Mammary epithelial cell (primary cell): ENCODE results near the gene TRMT1.

Source experiments
- EZH2 ChIP-seq: IDR thresholded peaks from 2 replicates; pipeline ENCODE4 v1.6.1; 2012; ENCODE audit warnings: low read length, inconsistent platforms, borderline replicate concordance
- TF ChIP-seq, protein P1 (sequence below), 2 donors: IDR thresholded peaks in 1 of 2; conservative IDR thresholded peaks in 1 of 2; 2 replicates each; pipeline ENCODE4 v1.5.1; 2011 to 2012; ENCODE audit warnings: inconsistent platforms in 2 of 2, low read length in 2 of 2, mild to moderate bottlenecking in 2 of 2, control low read depth in 1 of 2, low read depth in 1 of 2; ENCODE audit not compliant: insufficient read depth in 1 of 2; ENCODE audit errors: extremely low read depth in 1 of 2

DNA sequence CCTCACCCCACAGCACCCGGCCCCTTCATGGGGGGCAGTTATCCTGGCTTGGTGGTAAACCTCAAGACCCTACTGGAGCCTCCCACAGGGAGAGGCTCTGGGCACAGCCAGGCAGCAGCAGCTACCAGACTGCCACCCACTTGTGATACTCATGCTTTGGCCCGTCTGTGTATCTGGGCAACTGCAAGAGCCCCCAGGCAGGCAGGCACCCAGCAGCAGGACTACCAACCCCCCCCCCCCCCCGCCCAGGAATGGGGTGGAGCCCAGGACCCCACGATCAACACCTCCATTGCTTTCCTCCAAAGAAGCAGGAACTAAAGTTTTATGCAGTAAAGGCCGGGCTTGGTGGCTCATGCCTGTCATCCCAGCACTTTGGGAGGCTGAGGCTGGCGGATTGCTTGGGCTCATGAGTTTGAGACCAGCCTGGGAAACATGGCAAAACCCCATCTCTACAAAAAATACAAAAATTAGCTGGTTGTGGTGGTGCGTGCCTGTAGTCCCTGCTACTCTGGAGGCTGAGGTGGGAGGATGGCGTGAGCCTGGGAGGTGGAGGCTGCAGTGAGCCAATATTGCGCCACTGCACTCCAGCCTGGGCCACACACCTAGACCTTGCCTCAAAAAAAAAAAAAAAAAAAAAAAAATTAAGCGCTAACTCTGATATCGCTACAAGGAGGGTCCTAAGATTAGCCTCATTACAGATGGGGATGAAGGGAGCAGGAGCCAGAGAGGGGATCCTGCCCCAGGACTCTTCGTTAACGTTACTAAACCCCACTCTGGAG is 12.8 kb downstream of the TRMT1 start:
- no peak for TF ChIP-seq EZH2
- TF ChIP-seq, protein P1, sequence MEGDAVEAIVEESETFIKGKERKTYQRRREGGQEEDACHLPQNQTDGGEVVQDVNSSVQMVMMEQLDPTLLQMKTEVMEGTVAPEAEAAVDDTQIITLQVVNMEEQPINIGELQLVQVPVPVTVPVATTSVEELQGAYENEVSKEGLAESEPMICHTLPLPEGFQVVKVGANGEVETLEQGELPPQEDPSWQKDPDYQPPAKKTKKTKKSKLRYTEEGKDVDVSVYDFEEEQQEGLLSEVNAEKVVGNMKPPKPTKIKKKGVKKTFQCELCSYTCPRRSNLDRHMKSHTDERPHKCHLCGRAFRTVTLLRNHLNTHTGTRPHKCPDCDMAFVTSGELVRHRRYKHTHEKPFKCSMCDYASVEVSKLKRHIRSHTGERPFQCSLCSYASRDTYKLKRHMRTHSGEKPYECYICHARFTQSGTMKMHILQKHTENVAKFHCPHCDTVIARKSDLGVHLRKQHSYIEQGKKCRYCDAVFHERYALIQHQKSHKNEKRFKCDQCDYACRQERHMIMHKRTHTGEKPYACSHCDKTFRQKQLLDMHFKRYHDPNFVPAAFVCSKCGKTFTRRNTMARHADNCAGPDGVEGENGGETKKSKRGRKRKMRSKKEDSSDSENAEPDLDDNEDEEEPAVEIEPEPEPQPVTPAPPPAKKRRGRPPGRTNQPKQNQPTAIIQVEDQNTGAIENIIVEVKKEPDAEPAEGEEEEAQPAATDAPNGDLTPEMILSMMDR (conservative IDR thresholded peaks at IDR 0.05 in 1 of 2, IDR thresholded peaks at IDR 0.05 in 1 of 2; ENCODE audit: extremely low read depth in 1 of 2, insufficient read depth in 1 of 2, low read depth in 1 of 2, low read length in 2 of 2) = no peak
